ENCODE results near the gene HELZ.
"Not testable (repeated sequence)": the region's sequence is repeated elsewhere in the genome, so short reads cannot be mapped to it uniquely, and the experiment has no call there.

The HELZ gene

DNA sequence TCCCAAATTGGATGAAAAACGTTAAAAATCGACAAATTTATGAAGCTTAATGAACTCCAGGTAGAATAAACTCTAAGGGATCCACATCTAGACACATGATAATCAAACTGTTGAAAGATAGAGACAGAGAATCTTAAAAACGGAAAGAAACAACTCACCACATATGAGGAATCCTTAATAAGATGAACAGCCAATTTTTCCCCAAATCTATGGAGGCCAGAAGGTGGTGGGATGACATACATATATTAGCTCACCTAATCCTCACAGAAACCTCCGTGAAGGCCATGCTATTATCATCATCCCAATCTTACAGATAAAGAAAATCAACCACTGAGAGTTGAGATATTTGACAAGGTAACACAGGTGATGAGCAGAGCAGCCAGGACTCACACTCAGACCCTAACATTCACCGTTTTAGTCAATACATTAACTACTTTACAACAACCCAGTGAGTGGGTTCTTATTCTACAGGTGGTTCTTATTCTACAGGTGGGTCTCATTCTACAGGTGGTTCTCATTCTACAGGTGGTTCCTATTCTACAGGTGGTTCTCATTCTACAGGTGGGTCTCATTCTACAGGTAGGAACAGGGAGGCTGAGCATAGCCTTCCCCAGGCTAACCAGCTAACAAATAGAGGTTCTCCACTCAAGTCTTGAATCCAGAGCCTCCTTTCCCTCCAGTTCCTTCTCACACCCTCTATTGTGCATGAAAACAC is 195.8 kb downstream of the HELZ start:
- no peak for DNase-seq

DNA sequence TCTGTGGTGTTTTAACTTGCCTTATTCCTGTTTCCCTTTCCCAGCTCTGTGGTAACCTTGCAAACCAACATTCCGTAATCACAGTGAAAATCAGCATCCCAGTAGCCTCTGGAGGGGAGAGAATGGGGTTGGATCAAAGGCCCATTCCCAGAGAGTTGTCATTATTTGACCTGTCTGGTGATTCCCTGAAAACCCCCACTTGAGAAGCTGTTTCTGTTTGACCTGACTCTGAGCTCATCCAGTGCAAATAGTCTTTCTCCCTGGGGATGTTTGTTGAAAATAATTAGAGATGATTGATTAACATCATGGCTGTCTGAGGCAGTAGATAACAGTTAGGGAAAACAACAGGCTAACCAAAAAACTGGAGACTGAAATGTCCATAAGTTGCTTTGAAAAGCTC is 197.6 kb downstream of the HELZ start:
- DNase-seq, result no peak

DNA sequence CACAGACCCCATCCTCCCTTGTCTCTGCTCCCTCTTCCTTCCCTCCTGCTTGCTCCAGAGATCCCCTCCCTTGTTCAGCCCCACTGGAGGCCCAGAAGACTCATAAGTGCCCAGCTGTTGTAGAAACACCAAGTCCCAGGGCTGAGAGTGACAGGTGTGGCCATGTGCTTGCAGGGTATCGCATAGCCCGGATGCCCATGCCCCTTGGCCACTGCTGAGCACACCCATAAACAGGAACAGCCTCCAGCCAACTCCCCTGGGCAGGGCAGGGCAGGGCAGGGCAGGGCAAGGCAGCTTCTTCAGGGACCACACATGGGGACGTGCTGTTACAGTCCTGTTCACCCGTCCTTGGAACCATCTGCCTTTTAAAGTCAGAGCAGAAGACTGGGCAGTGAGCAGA is 198.6 kb downstream of the HELZ start:
- no peak for DNase-seq

DNA sequence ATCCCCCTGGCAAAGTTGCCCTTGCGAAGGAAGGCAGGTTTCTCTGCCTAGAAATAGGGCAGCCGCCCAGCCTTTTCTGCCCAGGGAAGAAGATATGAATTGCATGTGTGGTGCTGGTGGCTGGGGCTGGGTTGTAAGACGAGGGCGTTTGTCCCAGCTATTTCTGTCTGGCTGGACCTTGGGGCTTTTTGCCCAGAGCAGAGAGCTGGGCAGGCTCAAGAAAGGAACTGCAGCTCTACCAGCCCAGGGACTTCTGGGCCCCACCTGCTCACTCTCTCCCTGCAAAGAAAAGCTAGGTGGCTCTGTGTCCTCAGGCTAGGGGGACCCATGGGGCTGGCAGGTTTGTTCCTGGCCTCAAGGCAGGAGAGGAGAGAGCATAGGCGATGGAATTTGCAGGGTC is 200.1 kb downstream of the HELZ start:
- DNase-seq, result no peak

DNA sequence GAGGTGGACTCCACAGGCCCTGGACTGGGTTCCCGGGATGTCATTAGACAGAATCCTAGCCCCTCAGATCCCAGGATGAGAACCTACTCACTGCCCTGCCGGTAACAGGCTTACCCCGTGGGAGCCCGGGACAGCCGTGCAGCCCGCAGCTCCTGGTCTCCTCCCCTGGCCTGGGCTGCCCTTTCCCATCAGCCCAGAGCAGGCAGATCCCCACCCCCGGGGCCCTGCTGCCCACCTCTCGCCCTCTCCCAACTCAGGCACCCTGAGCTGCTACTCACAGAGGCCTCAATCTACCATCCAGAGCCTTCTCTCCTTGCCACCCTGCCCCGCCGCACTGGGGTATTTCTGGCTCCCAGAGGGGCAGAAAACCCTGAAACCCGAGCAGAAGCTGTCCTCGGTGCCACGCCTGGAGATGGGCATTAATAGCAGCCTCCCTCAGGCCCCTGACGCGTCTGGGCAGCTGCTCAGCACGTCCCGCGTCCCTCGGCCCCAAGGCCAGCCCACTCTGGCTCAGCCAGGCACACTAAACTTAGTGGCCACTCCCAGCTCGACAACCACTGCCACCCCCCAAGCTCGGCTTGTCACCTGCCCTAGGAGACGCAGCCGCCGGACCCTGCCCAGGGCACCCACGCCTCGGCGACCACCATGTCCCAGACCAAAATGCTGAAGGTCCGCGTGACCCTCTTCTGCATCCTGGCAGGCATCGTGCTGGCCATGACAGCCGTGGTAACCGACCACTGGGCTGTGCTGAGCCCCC is 200.8 kb downstream of the HELZ start, which contains the start of gene CACNG1:
TSS of gene CACNG1 (plus strand) at position 539 of the 757 bp plus-strand sequence. CDS start at position 646, 107 bp downstream.
- DNase-seq, result no peak

DNA sequence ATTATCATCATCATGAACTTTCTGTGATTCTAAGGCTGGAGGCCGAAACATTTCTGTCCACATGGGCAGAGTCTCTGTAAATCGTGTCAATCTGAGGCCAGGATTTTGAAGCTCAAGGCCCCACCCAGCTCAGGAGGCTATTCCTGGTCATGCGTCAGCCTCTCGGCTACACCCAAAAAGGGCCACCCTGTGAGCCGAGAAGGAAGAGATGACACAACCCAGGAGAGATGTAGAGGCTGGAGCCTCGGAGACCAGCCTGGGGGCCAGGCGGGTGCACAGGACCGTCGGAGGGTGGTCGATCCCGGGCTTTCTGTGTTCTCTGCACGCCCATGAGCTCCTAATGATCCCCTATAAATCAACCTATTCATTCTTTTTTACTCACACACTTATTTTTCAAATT is 201.7 kb downstream of the HELZ start:
- DNase-seq, result no peak

DNA sequence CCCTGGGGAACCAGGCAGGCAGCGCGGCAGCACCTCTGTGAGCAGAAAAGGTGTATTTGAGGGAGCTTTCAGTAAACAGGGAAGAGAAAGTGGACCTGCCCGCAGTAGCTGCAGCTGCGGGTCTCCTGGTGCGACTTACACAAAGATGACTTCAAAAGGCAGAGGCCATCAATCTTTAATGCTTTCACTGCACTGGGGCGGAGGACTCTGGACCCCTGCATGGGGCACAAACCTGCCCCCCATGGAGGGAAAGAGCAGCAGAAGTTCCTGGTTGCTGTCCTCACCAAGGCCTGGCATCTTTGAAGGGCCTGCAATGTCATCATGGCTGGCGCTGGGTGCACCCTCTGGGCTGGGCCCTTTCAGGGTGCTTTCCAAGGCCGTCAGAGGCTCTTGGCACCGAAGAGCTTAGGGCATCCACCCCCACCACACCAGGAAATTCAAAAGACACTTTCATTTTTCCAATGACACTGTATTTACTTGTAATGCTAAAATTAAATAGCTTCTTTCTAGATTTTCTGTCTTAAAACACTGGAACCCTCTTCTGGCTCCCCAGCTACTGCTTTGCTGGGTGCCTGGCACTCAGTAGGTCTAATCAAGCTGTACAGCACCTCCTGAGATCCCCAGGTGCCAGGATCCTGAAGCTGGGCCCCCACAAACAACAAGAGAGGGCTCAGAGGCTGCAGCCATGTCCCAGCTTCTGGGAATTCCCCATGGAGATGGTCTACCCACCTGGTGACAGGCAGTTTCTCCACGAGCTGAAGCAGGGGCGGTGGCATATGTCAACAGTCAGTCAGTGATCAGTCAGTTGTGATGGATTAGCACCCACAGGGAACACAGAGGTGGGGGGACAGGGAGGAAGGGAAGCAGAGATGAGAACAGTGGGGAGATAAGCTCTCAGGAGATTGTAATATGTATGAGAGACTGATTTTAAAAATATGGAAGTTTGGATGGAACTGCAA is 202.8 kb downstream of the HELZ start:
- no peak for DNase-seq

DNA sequence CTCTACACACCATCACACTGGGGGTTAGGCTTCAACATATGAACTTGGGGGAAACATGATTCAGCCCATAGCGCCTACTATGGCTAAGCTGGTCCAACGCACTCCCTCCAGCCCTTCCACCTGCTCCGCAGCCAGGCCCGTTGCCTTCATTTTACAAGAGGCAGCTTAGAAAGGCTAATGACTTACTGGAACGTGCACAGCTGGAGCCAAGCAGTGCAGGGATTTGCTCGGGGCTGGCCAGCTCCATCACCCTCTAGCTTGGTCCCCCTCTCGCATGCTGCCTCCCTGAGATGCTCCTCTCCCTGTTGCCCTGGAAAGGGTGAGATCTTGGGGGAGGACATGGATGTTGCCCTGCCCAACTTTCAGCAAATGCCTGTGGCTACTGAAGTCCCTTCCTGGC is 203.5 kb downstream of the HELZ start:
- no peak for DNase-seq

DNA sequence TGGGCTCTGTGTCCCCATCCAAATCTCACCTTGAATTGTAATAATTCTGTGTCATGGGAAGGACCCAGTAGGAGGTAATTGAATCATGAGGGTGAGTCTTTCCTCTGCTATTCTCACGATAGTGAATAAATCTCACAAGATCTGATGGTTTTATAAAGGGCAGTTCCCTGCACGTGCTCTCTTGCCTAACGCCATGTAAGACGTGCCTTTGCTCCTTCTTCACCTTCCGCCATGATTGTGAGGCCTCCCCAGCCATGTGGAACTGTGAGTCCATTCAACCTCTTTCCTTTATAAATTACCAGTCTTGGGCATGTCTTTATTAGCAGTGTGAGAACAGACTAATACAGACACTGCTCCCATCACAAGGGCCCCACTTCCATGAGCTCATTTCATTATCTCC is 203.9 kb downstream of the HELZ start:
- not testable (repeated sequence) for DNase-seq

DNA sequence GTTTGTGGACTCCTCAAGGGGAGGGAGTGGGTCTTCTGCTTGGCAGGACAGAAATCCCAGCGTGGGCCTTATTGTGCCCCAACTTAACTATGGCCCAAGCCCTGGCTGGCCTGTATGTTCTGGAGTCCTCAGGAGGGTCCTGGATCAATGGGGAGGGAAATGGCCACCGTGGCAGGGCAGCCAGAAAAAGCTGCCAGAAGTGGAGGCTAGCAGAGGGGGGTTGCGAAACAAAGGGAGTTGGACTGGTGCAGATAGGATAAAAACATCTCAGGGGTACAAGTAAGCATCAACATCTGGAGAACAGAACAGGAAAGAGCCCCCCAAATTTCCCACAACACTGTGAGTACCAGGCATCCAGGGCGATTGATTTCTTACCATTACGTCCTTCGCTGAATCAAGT is 204.3 kb downstream of the HELZ start:
- DNase-seq, result no peak

DNA sequence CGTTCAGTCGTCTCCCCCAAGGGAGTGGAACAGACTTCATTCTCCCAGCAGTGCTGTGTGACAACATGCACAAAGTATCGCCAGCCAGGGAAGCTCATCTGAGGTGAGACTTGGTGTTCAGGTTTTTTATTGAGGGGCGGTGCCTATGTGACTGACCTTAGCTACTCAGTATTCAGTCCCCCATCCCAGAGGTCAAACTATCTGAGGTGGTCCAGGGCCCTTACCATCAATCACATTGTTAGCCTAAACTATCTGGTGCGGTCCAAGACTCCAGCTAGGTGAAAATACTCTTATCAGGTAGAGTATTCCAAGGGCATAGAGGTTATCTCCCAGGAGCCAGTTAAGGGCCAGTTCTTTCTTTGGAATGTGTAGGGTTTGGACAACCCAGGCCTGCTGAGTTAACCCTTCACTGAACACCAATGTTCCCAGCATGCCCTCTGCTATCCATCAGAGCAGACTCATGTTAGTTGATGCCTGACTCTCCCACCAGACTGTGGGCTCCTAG is 206.1 kb downstream of the HELZ start:
- DNase-seq, result no peak

DNA sequence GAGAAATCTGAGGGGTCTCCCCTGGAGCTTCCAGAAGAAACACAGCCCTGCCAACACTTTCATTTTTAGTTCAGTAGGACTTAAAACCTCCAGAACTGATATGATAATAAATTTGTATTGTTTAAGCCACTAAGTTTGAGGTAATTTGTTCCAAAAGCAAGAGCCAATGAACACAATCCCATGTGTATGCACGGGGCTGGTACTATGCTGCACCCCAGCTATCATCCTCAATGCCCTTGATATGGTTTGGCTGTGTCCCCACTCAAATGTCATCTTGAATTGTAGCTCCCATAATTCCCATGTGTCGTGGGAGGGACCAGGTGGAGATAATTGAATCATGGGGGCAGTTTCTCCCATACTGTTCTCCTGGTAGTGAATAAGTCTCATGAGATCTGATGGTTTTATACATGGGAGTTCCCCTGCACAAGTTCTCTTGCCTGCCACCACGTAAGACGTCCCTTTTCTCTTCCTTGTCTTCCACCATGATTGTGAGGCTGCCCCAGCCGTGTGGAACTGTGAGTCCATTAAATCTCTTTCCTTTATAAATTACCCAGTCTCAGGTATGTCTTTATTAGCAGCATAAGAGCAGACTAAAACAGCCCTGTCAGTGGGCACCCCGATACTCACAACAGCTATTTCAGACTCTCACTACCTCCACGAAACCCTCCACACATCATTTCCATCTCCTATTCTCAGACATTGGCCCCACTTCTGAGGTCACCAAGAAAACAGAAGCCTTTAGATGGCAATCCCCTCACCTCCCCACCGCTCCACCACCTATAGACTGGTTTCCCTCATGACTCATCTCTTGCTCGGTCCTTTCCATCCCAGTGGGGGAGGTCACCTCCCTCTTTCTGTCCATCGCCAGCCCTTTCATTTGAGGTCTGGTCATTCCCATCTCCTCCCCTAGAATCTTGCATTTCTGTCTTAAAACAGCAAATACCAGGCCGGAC is 209.6 kb downstream of the HELZ start:
- DNase-seq, result no peak

DNA sequence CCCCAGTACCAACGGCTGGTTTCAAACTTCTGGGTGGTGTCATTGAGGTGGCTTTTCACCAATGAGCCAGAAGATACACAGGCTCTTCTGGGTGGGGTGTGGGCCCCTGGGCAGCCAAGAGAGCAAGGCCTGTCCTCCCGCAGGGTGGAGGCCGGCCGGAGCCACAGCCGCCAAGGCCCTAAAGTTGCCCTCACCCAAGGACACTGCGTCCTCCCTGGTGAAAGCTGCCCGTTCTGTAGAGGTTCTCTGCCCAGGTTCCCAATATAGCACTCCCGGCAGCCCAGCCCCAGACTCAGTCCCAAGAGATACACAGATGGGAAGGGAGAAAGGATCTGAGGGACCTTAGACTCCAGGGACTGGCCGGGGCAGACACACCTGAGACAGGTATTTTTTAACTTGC is 211.4 kb downstream of the HELZ start:
- DNase-seq, result no peak

DNA sequence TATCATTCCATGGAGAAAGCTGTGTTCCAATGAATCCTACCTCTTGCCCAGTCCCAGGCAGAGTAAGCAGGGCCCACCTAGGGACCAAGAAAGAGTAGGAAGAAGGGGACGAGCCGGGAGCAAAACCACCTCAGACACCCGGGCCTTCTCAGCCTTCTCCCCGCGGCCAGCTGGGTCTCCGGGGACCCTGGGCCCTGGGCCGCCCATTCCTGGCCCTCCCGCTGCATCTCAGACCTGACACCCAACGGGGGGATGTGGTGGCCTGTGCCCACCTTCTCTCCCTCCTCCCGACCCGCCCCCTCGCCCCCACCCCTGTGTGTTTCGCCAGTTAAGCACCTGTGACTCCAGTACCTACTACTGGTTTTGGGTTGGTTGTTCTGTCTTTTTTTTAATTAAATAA is 212.0 kb downstream of the HELZ start:
- DNase-seq, result no peak

DNA sequence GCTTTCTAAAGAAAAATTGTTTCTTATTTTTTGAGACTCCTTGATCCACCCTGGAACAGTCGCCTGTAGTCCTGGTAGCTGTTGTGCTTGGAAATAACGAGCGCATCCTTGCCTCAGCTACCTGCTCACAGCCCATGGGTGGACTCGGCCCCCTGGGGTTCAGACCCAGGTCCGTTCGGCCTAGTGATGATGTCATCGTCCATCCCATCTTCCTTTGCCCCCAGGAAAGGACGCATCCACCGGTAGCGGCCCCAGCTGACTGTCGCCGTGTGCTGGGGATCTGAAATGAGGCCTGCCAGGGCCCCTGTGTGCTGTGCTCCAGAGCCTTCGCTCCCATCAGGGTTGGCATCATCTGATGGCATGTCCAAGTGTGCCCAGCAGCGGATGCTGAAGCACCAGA is 212.6 kb downstream of the HELZ start:
- DNase-seq, result no peak

DNA sequence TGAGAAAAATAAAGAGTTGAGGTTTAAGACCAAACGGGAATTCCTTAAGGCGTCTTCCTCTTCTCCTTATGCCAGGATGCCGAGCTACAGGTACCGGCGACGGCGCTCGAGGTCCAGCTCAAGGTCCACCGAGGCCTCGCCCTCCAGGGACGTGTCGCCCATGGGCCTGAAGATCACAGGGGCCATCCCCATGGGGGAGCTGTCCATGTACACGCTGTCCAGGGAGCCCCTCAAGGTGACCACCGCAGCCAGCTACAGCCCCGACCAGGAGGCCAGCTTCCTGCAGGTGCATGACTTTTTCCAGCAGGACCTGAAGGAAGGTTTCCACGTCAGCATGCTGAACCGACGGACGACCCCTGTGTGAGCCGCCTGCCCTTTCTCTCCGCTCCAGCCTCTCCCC is 214.4 kb downstream of the HELZ start:
- DNase-seq, result no peak

DNA sequence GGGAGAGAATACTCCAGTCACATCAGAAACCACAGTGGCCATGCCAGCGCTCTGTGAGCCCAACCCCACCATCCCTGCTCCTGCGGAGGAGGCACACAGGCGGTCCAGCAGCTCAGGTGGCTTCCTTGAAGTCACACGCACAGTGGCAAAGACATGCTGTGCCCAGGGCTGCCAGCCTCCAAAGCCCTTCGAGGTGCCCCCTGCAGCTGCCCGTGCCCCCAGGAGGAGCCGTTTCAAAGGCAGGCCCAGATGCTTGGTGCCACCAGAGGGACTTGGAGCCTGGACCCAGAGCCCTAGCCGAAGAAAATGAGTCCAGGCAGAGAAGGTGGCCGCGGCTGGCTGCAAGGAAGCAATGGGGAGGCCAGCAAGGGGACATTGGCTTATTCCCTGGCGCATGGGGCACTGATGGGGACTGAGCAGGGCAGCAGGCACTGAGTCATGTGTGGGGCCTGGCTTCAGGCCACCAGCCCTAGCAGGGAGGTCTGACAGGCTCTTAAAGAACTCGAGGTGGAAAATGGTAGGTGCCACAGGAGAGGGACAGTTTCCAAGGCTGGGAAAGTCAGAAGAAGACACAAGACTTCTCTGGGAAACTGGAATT is 217.9 kb downstream of the HELZ start:
- DNase-seq, result no peak

DNA sequence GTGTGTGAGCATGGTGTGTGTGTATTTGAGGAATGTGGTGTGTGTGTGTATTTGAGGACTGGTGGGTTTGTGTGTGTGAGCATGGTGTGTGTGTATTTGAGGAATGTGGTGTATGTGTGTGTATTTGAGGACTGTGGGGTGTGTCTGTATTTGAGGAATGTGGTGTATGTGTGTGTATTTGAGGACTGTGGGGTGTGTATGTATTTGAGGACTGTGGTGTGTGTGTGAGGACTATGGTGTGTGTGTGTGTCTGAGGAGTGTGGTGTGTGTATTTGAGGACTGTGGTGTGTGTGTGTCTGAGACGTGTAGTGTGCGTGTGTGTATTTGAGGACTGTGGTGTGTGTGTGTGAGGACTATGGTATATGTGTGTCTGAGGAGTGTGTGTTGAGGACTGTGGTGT is 218.7 kb downstream of the HELZ start:
- DNase-seq, result no peak

DNA sequence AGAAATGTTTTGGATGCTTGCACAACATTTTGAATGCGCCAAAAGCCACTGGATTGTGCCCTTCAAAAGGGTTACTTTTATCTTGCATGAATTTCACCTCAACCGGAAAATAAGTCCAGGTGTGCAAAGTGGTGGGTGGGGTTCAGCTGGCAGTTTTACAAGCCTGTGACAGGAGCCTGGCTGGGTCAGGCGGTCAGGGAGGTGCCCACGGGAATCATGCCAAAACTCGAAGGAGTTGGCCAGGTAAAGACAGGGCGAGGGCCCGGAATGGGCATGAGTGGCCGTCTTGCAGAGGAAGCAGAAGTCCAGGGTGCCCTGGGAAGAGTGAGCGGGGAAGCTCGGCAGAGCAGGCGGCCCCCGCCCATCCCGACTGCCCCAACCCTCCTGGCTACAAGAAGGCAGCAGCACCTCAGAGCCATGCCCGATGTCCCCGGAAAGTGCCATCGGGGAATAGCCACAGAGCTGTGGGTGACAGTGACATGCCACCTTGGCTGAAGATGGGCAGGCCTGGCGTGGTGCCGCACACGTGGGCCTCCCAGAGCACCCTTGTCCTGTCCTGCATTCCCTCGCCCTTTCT is 219.7 kb downstream of the HELZ start:
- DNase-seq, result no peak

DNA sequence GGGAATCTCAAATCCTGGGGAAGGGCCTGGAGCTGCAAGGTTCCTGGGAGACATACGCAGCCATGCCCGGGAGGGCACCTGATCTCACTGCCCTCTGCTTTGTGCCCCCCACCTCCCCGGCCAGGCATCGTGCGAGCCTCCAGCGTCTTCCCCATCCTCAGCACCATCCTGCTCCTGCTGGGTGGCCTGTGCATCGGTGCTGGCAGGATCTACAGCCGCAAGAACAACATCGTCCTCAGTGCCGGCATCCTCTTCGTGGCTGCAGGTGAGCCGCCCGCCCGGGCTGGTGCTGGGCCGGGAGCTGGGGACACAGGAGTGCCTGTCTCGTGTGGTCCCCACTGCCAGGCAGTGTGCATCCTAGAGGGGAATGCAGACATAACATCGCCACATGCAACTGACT is 220.3 kb downstream of the HELZ start:
- no peak for DNase-seq

DNA sequence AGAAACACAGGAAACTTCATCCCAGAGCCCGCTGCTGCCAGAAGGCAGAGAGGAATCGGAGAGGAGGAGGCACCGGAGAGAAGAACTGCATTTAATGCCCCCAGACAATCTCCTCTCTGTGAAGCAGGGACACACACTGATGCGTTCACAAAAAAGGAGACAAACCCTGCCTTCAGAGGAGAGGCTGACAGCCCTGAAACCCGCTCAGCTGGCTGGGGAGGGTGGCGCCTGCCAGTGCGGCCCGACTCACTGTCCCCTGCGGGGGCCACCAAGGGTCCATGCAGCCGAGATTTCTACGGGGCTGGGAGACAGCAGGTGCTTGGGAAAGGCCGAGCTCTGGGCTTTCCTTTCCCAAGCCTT is 222.6 kb downstream of the HELZ start:
- DNase-seq, result no peak

Data from T-helper 1 cell (primary cell).